GM21423 (cell line): ENCODE measurements around the gene MRPS23.

Experiments
- ATAC-seq: cut with Tn5 transposase; IDR thresholded peaks from one replicate; pipeline ENCODE4 v1.9.1; 2021; ENCODE audit warnings: mild to moderate bottlenecking, moderate library complexity; ENCODE audit not compliant: unreplicated experiment

Gene MRPS23

GRCh38 chr17:57838857-57839570, 10.8 kb downstream of the MRPS23 start:
- ATAC-seq = no peak

- no peak for ATAC-seq
These were observed 11.4 kb downstream of the MRPS23 start for GRCh38 chr17:57838453-57838852.

- ATAC-seq = no peak
These were observed 14.4 kb downstream of the MRPS23 start for GRCh38 chr17:57835333-57835900.

- ATAC-seq = no peak
These were observed 15.6 kb downstream of the MRPS23 start for GRCh38 chr17:57834146-57834741.

- peak; percentile 55 for ATAC-seq
These were observed 16.5 kb downstream of the MRPS23 start for GRCh38 chr17:57833179-57833939.

- ATAC-seq = no peak
These were observed 17.3 kb downstream of the MRPS23 start for GRCh38 chr17:57832314-57833178.

GRCh38 chr17:57830880-57831279, 19.0 kb downstream of the MRPS23 start:
- no peak for ATAC-seq

- no peak for ATAC-seq
These were observed 26.1 kb downstream of the MRPS23 start for GRCh38 chr17:57823469-57824401.

GRCh38 chr17:57819867-57820266, 30.0 kb downstream of the MRPS23 start:
- no peak for ATAC-seq

- ATAC-seq = no peak
These were observed 30.6 kb downstream of the MRPS23 start for GRCh38 chr17:57819285-57819684.

GRCh38 chr17:57818066-57818465, 31.8 kb downstream of the MRPS23 start:
- no peak for ATAC-seq

- no peak for ATAC-seq
These were observed 32.5 kb downstream of the MRPS23 start for GRCh38 chr17:57817299-57817698.

- no peak for ATAC-seq
These were observed 35.4 kb downstream of the MRPS23 start for GRCh38 chr17:57814421-57814820.

- no peak for ATAC-seq
These were observed 38.1 kb downstream of the MRPS23 start for GRCh38 chr17:57811638-57812280.

- no peak for ATAC-seq
These were observed 38.9 kb downstream of the MRPS23 start for GRCh38 chr17:57810721-57811637.

GRCh38 chr17:57809879-57810278, 40.0 kb downstream of the MRPS23 start:
- ATAC-seq = no peak

- ATAC-seq = no peak
These were observed 41.0 kb downstream of the MRPS23 start for GRCh38 chr17:57808882-57809281.
